Fibroblast of skin of right biceps (primary cell): ENCODE results near the gene MDC1.
"Not testable (repeated sequence)": the region's sequence is repeated elsewhere in the genome, so short reads cannot be mapped to it uniquely, and the experiment has no call there.

ENCODE experiments used
- DNase-seq: peaks from one replicate; pipeline ENCODE4 v3.0.0-alpha.2; 2013

The MDC1 gene

DNA sequence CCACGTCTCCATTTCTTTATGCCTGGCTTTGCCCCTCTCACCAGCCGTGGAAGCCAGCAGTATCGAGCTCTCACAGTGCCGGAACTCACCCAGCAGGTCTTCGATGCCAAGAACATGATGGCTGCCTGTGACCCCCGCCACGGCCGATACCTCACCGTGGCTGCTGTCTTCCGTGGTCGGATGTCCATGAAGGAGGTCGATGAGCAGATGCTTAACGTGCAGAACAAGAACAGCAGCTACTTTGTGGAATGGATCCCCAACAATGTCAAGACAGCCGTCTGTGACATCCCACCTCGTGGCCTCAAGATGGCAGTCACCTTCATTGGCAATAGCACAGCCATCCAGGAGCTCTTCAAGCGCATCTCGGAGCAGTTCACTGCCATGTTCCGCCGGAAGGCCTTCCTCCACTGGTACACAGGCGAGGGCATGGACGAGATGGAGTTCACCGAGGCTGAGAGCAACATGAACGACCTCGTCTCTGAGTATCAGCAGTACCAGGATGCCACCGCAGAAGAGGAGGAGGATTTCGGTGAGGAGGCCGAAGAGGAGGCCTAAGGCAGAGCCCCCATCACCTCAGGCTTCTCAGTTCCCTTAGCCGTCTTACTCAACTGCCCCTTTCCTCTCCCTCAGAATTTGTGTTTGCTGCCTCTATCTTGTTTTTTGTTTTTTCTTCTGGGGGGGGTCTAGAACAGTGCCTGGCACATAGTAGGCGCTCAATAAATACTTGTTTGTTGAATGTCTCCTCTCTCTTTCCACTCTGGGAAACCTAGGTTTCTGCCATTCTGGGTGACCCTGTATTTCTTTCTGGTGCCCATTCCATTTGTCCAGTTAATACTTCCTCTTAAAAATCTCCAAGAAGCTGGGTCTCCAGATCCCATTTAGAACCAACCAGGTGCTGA is 7.0 kb upstream of the MDC1 start:
- not testable (repeated sequence) for DNase-seq

DNA sequence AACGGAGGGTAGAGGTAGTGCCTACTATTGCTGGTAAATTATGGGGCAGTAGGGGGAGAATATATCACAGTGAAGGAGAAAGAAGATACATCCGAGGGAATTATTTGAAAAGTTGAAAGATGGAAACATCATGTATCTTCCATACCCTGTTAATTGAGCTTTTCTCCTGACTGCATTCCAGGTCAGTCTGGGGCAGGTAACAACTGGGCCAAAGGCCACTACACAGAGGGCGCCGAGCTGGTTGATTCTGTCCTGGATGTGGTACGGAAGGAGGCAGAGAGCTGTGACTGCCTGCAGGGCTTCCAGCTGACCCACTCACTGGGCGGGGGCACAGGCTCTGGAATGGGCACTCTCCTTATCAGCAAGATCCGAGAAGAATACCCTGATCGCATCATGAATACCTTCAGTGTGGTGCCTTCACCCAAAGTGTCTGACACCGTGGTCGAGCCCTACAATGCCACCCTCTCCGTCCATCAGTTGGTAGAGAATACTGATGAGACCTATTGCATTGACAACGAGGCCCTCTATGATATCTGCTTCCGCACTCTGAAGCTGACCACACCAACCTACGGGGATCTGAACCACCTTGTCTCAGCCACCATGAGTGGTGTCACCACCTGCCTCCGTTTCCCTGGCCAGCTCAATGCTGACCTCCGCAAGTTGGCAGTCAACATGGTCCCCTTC is 6.2 kb upstream of the MDC1 start:
- DNase-seq = not testable (repeated sequence)

DNA sequence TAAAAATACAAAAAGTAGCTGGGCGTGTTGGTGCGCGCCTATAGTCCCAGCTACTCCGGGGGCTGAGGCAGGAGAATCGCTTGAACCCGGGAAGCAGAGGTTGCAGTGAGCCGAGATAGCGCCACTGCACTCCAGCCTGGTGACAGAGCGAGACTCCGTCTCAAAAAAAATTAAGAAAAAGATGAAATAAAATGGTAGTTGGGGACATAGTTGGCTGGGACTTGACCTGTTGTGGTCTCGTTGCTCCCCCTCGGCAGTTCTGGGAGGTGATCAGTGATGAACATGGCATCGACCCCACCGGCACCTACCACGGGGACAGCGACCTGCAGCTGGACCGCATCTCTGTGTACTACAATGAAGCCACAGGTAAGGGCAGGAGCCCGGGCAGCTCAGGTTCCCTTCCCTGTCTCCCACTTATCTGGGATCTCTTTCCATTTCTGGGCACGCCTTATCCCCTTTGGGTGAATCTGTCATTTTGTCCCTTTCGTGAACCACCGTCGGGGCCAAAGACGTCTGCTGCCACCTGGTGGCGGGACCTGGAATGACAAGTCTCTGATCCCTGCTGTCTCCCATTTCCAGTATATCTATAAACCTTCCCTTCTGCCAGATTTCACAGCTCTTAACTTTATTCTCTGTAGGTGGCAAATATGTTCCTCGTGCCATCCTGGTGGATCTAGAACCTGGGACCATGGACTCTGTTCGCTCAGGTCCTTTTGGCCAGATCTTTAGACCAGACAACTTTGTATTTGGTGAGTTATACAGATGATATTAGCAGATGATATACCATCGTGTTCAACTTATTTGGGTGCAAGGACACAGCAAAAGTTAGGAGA is 5.4 kb upstream of the MDC1 start:
- peak; percentile 77 for DNase-seq

DNA sequence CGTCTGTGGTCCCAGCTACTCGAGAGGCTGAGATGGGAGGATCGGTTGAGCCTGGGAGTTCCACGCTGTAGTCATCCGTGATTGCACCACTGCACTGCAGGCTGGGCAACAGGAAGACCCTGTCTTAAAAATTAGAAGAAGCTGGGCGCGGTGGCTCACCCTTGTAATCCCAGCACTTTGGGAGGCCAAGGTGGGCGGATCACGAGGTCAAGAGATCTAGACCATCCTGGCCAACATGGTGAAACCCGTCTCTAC is 4.9 kb upstream of the MDC1 start:
- DNase-seq = not testable (repeated sequence)

DNA sequence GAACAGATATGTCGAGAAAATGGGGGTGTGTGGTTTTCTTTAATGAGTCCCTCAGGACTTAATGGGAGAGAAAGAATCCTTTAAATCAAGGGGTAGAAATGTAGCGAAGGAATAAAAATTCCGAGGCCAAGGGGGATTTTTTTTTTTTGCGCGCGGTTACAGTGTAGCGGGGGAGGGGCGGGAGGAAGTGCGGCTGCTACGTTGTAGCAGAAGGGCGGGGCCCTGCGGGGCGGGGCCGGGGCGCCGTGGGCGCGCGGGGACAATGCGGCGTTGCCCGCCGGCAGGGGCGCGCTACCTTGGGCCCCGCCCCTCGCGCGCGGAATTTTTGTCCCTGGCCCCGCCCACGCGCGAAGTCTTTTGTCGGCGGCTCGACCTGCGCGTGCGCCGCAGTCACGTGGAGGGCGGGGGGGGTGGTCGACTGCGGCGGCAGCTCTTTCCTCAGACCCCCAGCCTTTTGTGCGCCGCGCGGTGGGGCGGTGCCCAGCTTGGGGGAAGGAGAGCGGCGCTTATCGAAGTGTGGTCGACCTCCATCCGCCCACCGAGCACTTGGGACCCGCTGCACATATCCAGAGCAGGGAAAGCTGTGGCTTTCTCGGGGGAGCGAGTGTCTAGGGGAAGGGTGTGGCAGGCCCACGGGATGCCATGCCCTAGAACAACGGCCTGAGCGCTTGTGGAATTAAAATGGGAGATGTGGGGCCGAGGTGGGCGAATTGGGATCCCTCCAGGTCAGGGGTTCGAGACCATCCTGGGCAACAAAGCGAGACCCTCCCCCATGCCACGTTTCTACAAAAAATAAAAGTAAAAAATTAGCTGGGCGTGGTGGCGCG is 4.3 kb upstream of the MDC1 start:
- peak; percentile 93 for DNase-seq

DNA sequence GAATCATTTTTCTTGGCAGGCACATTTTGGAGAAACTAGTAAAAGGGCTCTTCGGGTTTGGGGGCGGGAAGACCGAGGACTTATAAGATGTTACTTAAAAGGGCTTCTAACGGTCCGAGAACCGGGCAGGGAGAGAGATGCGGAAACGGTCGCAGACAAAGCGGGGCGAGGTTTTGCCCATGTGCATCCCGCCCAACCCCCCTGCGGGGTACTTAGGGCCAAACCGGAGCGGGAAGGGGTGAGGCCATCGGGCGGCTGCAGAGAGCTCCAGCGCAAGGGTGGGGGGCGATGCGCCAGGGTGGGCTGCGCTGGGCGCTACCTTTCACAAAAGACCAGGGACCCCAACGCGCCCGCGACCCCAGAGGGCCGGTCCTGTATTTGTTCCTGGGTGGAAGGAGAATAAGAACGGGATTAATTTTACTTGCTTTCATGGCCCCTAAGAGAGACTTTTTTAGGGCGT is 3.7 kb upstream of the MDC1 start:
- peak; percentile 69 for DNase-seq

DNA sequence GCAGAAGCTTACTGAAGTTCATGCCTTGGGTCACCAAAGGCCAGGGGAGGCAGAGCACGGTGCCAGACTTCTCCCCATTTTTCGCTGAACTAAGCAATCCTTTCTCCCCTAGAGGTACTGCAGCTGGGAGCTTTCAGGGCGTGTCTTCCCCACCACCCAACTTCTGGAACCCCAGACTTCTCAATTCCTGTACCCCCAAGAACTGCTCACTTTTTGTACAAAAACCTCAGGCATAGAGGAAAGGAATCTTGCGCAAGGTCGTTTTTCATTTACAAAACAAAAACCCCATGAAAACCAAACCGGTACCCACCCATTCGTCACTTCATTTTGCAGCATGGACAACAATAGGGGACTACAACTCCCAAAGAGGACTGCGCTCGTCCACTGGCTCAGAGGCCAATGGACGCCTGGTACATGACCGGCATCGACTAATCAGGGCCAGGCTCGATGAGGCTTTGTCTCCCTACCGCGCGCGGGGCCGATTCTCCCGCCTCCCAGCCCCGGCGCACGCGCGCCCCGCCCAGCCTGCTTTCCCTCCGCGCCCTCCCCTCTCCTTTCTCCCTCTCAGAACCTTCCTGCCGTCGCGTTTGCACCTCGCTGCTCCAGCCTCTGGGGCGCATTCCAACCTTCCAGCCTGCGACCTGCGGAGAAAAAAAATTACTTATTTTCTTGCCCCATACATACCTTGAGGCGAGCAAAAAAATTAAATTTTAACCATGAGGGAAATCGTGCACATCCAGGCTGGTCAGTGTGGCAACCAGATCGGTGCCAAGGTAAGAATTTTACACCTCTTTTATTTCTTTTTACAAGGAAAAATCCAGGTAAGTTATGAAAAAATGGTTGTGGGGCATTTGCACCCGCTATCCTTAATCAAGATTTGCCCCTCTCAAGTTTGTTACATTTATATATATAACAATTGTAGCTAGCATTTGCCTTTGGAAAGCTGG is 3.0 kb upstream of the MDC1 start, which contains the start of gene TUBB:
TUBB (plus strand) TSS at position 562 of the 947 bp plus-strand sequence; CDS start at position 717, 155 bp downstream.
- DNase-seq = peak; percentile 99

DNA sequence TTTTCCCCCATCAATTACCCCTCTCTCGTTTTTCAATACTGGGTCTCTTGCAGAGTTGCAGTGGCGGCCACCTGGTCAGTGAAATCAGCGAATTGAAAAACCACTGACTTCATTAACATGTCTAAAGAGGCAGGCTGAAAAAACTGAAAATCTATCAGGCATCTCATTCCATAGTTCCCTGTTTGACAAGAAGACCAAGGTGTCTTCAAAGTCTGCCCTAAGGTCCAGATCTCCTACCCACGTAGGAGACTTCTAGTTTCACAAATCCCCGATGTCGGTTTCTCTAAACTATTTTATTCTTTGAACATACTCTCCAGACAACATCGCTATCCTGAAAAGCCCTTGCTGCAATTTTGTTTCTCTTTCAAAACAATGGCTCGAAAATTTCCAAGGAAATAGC is 2.3 kb upstream of the MDC1 start:
- no peak for DNase-seq

DNA sequence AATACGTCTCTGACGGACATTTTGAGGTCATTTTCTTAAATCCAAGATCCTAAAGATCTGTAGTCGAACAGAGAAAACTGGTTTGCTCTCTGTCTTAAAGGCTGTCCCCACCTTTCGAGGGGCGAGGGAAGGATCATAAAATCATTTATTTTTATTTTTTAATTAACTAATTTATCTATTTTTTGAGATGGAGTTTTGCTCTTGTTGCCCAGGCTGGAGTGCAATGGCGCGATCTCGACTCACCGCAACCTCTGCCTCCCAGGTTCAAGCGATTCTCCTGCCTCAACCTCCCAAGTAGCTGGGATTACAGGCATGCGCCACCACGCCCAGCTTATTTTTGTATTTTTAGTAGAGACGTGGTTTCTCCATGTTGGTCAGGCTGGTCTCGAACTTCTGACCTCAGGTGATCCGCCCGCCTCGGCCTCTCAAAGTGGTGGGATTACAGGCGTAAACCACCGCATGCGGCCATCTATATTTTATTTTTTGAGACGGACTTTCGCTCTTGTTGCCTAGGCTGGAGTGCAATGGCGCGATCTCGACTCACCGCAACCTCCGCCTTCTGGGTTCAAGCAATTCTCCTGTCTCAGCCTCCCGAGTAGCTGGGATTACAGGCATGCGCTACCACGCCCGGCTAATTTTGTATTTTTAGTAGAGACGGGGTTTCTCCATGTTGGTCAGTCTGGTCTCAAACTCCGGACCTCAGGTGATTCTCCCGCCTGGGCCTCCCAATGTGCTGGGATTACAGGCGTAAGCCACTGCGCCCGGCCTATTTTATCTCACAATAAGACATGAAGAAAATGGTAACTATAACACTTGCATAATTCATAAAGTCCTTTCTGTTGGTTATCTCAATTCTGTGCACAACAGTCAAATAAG is 1.0 kb upstream of the MDC1 start:
- not testable (repeated sequence) for DNase-seq

DNA sequence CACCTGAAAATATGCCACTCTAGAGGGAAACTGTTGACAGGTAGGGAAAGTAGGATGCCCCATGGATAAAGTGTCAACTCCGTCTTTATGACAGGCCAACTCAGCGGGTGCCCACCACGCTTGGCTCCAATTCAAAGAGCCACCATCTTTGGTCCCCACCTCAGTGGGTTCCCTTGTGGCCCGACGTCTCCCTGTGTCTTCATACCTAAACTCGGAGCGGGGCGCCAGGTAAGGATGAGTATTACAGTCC is 277 bp downstream of the MDC1 start:
- no peak for DNase-seq

DNA sequence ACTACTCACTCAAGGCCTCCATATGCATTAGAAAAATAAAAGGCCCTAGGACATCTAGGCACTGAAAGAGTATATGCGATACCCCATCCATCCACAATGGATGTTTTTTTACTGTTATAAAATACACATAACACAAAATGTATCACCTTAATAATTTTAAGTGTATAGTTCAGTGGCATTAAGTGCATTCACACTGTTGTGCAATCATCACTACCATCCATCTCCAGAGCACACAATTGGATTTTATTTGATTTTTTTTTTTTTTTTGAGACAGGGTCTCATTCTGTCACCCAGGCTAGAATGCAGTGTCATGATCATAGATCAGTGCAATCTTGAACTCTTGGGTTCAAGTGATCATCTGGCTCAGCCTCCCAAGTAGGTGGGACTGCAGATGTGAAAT is 2.8 kb downstream of the MDC1 start:
- DNase-seq = no peak

DNA sequence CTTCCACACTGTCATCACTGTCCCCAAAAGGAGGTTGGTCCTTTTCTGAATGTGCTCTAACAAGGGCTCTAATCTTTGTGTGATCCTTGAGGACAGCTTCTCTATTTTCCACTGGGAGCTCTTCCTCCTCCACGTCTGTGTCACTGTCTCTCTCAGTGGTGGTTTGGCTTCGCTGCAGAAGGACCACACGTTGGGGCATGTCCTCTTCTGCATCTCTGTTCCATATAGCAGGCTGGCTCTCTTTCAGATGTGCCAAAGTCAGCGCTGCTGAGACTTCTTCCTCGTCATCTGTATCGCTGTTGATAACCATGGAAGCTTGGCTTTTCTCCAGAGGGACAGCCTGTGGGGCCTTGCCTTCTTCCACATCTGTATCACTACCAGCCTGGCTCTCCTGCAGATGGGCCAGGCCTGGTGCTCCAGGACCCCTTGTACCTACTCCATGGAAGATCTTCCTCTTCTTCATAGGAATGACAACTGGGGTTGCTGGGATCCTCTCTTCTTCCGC is 4.6 kb downstream of the MDC1 start:
- no peak for DNase-seq

DNA sequence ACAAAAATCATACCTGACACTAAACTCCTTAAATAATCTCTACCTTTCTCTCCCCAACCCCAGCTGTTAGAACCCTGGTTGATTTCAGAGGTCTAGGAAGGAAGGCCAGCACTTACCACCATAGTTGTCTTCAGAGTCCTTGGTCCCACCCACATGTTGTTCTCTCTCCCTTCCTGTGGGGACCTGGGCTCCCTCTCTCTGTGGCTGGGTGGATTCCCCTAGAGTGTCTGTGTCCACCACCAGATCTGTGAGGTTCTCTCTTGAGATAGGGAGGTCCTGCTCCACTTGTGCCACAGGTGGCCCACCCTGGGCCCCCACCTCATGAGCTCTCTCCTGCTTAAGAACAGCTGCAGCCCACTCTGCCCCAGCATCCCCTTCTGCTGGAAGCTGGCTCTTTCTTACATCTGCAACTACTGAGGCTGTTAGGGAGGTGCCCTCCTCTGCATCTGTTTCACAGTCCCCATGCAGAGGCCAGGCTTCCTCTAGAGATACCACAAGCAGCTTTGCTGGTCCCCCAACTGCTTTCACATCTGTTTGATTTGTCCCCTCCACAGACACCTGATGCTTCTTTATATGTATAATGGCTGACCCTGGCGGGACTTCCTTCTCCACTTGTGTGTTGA is 5.2 kb downstream of the MDC1 start:
- no peak for DNase-seq

DNA sequence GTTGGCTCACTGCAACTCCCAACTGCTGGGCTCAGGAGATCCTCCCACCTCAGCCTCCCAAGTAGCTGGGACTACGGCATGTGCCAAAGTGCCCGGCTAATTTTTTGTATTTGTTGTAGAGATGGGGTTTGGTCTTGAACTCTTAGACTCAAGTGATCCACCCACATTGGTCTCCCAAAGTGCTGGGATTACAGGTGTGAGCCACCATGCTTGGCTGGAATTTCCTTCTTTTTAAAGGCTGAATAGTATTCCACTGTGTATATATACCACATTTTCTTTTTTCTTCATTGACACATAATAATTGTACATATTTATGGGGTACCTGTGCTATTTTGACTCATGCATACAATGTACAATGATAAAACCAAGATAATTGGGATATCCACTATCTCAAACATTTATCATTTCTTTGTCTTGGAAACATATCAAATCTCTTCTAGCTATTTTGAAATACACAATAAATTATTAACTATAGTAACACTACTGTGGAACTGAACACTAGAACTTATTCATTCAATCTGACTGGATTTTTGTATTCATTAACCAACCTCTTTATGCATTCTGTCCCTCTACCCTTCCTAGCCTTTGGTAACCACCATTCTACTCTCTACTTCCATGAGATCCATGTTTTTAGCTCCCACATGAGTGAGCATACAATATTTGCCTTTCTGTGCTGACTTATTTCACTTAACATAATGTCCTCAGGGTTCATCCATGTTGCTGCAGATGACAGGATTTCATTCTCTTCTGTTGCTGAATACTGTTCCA is 7.8 kb downstream of the MDC1 start:
- no peak for DNase-seq

DNA sequence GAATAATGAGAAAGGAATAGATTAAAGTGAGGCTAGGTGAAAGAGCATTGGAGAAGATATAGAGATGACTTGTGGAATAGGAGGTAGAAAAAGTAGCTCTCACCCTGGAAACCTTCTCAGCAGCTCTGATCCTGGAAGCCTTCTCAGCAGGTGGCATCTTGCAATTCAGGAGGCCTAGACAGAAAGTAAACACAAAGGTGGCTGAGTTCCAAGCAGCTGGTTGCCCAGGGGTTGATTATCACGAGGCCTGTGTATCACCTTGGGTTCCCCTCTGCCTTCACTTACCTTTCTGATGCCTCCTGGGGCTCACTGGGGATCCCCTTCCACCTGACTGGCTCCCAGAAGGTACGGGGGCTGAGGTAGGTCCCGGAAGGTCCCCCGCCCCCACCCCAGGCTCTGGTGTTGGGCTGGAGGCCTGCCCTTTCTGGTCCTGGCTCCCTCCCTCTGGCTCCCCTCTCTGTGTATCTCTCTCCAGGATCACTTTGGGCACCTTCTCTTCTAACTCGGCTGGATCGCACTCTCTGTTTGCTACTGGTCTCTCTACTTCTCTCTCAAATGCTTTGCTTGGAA is 9.7 kb downstream of the MDC1 start:
- DNase-seq = no peak

DNA sequence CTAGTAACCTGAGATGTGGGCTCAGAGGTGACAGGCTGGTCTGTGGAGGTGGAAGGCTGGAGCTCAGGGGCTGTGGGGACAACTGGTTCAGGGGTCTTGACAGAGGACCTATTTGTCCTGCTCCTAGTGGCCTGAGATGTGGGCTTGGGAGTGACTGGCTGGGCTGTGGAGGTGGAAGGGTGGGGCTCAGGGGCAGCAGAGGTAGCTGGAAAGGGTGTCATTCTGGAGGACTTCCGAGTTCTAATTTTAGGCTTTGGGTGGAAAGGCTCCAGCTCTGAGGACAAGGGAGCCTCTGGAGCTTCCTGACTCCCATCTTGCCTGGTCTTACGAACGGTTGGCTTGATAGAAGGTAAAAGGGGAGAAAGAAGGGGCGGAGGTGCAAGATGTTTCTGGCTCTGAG is 11.5 kb downstream of the MDC1 start:
- DNase-seq = no peak

DNA sequence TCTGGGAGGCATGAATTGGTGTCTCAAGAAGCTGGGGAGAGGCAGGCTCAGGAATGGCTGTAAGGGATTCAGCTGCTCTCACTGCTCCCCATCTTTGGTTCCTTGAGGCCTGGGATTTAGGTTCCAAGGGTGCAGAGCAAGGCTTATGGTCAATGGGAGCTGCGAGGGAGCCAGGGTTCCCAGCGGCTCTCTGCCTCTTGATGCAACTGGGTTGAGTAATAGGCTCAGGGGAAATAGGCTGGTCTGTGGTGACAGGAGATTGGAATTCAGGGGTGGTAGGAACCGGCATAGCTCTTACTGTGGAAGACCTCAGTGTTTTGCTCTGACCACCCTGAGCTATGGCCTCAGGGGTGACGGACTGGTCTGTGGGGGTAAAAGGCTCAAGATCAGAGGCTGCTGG is 13.3 kb downstream of the MDC1 start:
- DNase-seq = no peak

DNA sequence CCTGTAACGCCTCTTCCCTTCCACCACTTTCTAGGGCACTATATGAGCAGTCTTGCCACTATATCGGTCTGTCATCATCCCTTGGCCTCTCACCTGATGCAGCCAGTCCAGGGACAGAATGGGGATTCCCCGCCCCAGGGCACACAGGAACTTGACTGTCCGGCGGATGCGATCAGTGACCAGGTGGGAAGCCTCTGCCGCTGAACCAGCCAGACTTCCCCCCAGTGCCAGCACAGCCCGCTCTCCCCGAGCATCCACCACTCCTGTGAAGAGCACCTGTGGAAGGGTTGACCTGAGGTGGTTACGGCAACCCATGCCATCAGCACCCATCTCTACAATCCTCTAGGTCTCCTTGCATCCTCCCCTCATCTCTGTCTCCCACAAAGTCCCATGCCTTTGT is 14.1 kb downstream of the MDC1 start:
- no peak for DNase-seq

DNA sequence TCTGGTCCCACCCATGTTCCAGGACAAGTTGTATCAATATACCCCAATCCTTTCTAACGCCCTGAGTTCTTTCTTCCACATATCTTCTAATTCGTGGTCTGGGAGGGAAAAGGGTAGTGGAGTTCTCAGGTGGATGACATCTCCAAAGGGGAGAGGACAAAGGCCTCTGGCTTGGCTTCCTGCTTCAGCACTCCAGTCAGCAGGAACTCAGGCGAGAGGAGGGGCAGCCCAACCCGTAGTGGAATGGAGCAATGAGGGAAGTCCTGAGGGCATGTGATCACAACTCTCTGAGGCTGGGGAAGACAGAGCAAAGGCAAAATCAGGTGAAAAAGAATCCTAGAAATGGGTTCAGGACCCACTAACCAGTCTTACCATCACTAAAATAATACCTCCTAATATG is 16.7 kb downstream of the MDC1 start:
- no peak for DNase-seq
